GM21529 (cell line): ENCODE measurements around the gene PIP.
"Not testable (repeated sequence)": the region's sequence is repeated elsewhere in the genome, so short reads cannot be mapped to it uniquely, and the experiment has no call there.

Experiments
- ATAC-seq: cut with Tn5 transposase; IDR thresholded peaks from one replicate; pipeline ENCODE4 v1.9.1; 2021; ENCODE audit not compliant: unreplicated experiment

Gene PIP

GRCh38 chr7:143177374-143178119, 45.7 kb downstream of the PIP start:
- no peak for ATAC-seq

DNA sequence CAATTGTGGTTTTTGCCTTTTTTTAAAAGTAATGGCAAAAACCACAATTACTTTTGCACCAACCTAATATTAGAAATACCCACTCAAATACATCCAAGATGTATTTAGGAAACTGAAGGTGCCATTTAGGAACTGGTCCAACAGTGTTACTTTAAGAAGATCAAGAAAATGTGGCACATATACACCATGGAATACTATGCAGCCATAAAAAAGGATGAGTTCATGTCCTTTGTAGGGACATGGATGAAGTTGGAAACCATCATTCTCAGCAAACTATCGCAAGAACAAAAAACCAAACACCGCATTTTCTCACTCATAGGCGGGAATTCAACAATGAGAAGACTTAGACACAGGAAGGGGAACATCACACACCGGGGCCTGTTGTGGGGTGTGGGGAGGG, 48.9 kb downstream of the PIP start:
- ATAC-seq: not testable (repeated sequence)

DNA sequence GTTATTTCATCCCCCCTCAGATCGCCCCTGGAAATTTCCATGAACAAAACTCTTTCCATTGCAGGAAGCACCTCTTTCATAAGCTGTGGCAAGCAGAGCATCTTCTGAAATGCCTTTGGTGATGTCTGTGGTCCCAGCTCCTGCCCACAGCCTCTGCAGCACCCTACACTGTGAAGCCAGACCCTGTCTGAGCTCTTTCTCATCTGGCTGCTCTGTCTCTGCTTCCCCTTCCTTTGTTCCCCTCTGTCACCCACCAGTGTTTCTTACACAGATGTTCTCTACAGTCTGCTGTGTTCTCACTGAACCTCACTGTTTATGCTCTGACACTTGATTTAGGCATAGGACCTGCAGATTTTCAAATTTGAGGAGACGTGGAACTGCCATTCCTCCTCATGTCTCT, 49.5 kb downstream of the PIP start:
- no peak for ATAC-seq

GRCh38 chr7:143183024-143183423, 51.1 kb downstream of the PIP start, which contains the start of gene TAS2R39:
TSS of gene TAS2R39 (plus strand) at chr7:143183419. CDS start at chr7:143183419, 0 bp downstream.
- no peak for ATAC-seq

- no peak for ATAC-seq
Observed at GRCh38 chr7:143185551-143185950, 53.7 kb downstream of the PIP start.

- no peak for ATAC-seq
Observed at GRCh38 chr7:143188994-143189393, 57.1 kb downstream of the PIP start.
